Neural cell (in vitro differentiated cells): ENCODE measurements around the gene CEP192. TPM values are rescaled to one million over a fixed set of nuclear protein-coding genes. Genes with fewer than 3 reads are reported as not detected.

Experiments
- H2AFZ ChIP-seq: fragments of 200-600, 300-800 bp; sonication (generic), shearing (Covaris generic); 2 replicates; pipeline ENCODE4 v1.6.0; 2014; ENCODE audit warnings: low read depth, mild to moderate bottlenecking, antibody characterized with exemption, low read length, moderate library complexity
- H3F3A ChIP-seq: fragments of 200-600 bp; shearing (Covaris generic); 2 replicates; pipeline ENCODE4 v1.6.1; 2016; ENCODE audit warnings: mild to moderate bottlenecking, moderate library complexity, mixed read lengths, antibody characterized with exemption, low read length; ENCODE audit not compliant: insufficient read depth, poor library complexity, severe bottlenecking
- H3K27ac ChIP-seq: fragments of 200-600, 300-800 bp; sonication (generic), shearing (Covaris generic); 2 replicates; pipeline ENCODE4 v1.5.1; 2014; ENCODE audit warnings: mild to moderate bottlenecking, low read length, moderate library complexity
- H3K27me3 ChIP-seq: fragments of 300-800, 200-600 bp; sonication (generic), shearing (Covaris generic); 2 replicates; pipeline ENCODE4 v1.6.0; 2014; ENCODE audit warnings: mild to moderate bottlenecking, low read depth, low read length, moderate library complexity; ENCODE audit not compliant: insufficient read depth
- H3K36me3 ChIP-seq: fragments of 300-800, 200-600 bp; sonication (generic), shearing (Covaris generic); 2 replicates; pipeline ENCODE4 v1.5.1; 2014; ENCODE audit warnings: mild to moderate bottlenecking, antibody characterized with exemption, low read length, moderate library complexity; ENCODE audit not compliant: insufficient read depth
- H3K4me2 ChIP-seq: fragments of 300-800, 200-600 bp; sonication (generic), shearing (Covaris generic); 2 replicates; pipeline ENCODE4 v1.6.0; 2014; ENCODE audit warnings: mild to moderate bottlenecking, low read length
- H3K4me3 ChIP-seq: fragments of 300-800, 200-600 bp; sonication (generic), shearing (Covaris generic); 2 replicates; pipeline ENCODE4 v1.5.1; 2014; ENCODE audit warnings: mild to moderate bottlenecking, low read length, moderate library complexity
- H3K79me2 ChIP-seq: fragments of 200-600 bp; shearing (Covaris generic); replicated peaks from 2 replicates; pipeline ENCODE4 v1.6.0; 2014; ENCODE audit warnings: mild to moderate bottlenecking, low read length, moderate library complexity; ENCODE audit not compliant: insufficient read depth
- H3K9ac ChIP-seq: fragments of 300-800, 200-600 bp; sonication (generic), shearing (Covaris generic); 2 replicates; pipeline ENCODE4 v1.6.1; 2016; ENCODE audit warnings: mild to moderate bottlenecking, low read length, mixed read lengths
- H3K9me2 ChIP-seq: fragments of 200-600 bp; shearing (Covaris generic); 2 replicates; pipeline ENCODE4 v1.6.1; 2016; ENCODE audit warnings: mild to moderate bottlenecking, low read length, mixed read lengths; ENCODE audit not compliant: insufficient read depth
- H3K9me3 ChIP-seq: fragments of 200-600, 300-800 bp; sonication (generic), shearing (Covaris generic); 2 replicates; pipeline ENCODE4 v1.6.1; 2016; ENCODE audit warnings: mild to moderate bottlenecking, mixed run types, low read length, moderate library complexity, mixed read lengths
- H4K20me1 ChIP-seq: fragments of 200-600 bp; shearing (Covaris generic); 2 replicates; pipeline ENCODE4 v1.6.1; 2016; ENCODE audit warnings: mild to moderate bottlenecking, mixed run types; ENCODE audit not compliant: insufficient read depth
- EP300 ChIP-seq: fragments of 450-650 bp; conservative IDR thresholded peaks from 2 replicates; pipeline ENCODE4 v1.6.1; 2014; ENCODE audit warnings: antibody characterized with exemption, mild to moderate bottlenecking, moderate library complexity; ENCODE audit not compliant: poor library complexity, severe bottlenecking
- EZH2 ChIP-seq: fragments of 200-600, 300-800 bp; shearing (Covaris generic), sonication (generic); IDR thresholded peaks from 2 replicates; pipeline ENCODE4 v1.6.1; 2014; ENCODE audit warnings: antibody characterized with exemption, low read length, borderline replicate concordance, mild to moderate bottlenecking; ENCODE audit not compliant: insufficient read depth, poor library complexity, severe bottlenecking
- MXI1 ChIP-seq: fragments of 450-650 bp; conservative IDR thresholded peaks from 2 replicates; pipeline ENCODE4 v1.6.1; 2014; ENCODE audit warnings: antibody characterized with exemption, mild to moderate bottlenecking; ENCODE audit not compliant: poor library complexity, severe bottlenecking
- POLR2AphosphoS5 ChIP-seq: IDR thresholded peaks from 2 replicates; pipeline ENCODE4 v1.6.1; 2012
- RAD21 ChIP-seq: fragments of 450-650 bp; conservative IDR thresholded peaks from 2 replicates; pipeline ENCODE4 v1.6.1; 2014; ENCODE audit warnings: antibody characterized with exemption, mild to moderate bottlenecking, moderate library complexity
- SMC3 ChIP-seq: fragments of 450-650 bp; conservative IDR thresholded peaks from 2 replicates; pipeline ENCODE4 v1.6.1; 2014; ENCODE audit warnings: antibody characterized with exemption, mild to moderate bottlenecking, moderate library complexity; ENCODE audit not compliant: poor library complexity
- TAF1 ChIP-seq: IDR thresholded peaks from 2 replicates; pipeline ENCODE4 v1.6.1; 2012; ENCODE audit warnings: low read depth
- polyA plus RNA-seq: library from polyadenylated mRNA; depleted of rRNA; stranded (reverse); fragments of >200 nt; gene quantifications from 2 replicates; pipeline ENCODE4 v1.2.3, GENCODE V29; 2014
- TF ChIP-seq, protein P1 (sequence below): IDR thresholded peaks from 2 replicates; pipeline ENCODE4 v1.6.1; 2012; ENCODE audit warnings: borderline replicate concordance
- TF ChIP-seq, protein P2 (sequence below): fragments of 450-650 bp; IDR thresholded peaks from 2 replicates; pipeline ENCODE4 v1.5.1; 2014; ENCODE audit warnings: antibody characterized with exemption, mild to moderate bottlenecking, moderate library complexity; ENCODE audit not compliant: poor library complexity, severe bottlenecking

The CEP192 gene
- polyA plus RNA-seq, 1 donor from 2014 or later: 28.1 TPM

DNA sequence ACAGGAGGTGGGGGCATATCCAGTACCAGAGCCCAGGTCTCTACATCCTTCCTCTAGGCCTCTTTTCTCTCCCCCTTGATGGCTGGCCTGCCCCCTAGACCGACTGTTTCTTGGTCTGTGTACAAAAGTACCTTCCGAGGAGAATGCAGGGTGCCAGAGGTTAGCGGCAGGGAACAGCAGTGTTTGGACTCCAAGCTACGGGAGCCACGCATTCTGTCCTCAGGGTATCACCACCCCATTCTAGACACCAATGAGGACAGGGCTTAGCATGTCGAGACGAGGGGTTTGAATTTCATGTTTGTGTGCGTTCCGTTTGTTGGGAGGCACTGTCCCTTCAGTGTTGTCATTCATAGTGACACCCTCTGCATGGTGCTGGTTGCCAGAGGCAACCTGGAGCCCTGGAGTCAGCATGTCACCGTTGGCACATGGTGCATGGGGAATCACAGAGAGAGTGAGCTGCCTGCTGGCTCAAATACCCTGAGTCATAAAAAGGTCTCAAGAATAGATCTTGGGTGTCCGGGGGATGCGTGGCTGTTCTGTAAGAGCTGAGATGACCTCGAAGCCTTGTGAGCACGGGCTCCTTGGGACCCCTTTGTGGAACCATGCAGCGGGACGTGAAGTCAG is 170.2 kb downstream of the CEP192 start:
- no peak overlapping the region for H2AFZ ChIP-seq
- no peaks in the 10 kb centered on the region for H4K20me1 ChIP-seq
- no peaks in the 10 kb centered on the region for H3K9me2 ChIP-seq
- H3K4me2 ChIP-seq: no peak overlapping the region
- H3K36me3 ChIP-seq: no peaks in the 10 kb centered on the region
- H3K27ac ChIP-seq: no peak overlapping the region
- H3K9me3 ChIP-seq: no peaks in the 10 kb centered on the region
- no peak overlapping the region for H3K9ac ChIP-seq
- H3K79me2 ChIP-seq: no peaks in the 10 kb centered on the region
- no peak for TF ChIP-seq TAF1
- no peak for TF ChIP-seq EZH2
- TF ChIP-seq RAD21: no peak
- no peak for TF ChIP-seq EP300
- TF ChIP-seq, protein P1, sequence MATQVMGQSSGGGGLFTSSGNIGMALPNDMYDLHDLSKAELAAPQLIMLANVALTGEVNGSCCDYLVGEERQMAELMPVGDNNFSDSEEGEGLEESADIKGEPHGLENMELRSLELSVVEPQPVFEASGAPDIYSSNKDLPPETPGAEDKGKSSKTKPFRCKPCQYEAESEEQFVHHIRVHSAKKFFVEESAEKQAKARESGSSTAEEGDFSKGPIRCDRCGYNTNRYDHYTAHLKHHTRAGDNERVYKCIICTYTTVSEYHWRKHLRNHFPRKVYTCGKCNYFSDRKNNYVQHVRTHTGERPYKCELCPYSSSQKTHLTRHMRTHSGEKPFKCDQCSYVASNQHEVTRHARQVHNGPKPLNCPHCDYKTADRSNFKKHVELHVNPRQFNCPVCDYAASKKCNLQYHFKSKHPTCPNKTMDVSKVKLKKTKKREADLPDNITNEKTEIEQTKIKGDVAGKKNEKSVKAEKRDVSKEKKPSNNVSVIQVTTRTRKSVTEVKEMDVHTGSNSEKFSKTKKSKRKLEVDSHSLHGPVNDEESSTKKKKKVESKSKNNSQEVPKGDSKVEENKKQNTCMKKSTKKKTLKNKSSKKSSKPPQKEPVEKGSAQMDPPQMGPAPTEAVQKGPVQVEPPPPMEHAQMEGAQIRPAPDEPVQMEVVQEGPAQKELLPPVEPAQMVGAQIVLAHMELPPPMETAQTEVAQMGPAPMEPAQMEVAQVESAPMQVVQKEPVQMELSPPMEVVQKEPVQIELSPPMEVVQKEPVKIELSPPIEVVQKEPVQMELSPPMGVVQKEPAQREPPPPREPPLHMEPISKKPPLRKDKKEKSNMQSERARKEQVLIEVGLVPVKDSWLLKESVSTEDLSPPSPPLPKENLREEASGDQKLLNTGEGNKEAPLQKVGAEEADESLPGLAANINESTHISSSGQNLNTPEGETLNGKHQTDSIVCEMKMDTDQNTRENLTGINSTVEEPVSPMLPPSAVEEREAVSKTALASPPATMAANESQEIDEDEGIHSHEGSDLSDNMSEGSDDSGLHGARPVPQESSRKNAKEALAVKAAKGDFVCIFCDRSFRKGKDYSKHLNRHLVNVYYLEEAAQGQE: no peak
- TF ChIP-seq POLR2AphosphoS5: no peak
- TF ChIP-seq MXI1: no peak
- no peak for TF ChIP-seq SMC3
- TF ChIP-seq, protein P2, sequence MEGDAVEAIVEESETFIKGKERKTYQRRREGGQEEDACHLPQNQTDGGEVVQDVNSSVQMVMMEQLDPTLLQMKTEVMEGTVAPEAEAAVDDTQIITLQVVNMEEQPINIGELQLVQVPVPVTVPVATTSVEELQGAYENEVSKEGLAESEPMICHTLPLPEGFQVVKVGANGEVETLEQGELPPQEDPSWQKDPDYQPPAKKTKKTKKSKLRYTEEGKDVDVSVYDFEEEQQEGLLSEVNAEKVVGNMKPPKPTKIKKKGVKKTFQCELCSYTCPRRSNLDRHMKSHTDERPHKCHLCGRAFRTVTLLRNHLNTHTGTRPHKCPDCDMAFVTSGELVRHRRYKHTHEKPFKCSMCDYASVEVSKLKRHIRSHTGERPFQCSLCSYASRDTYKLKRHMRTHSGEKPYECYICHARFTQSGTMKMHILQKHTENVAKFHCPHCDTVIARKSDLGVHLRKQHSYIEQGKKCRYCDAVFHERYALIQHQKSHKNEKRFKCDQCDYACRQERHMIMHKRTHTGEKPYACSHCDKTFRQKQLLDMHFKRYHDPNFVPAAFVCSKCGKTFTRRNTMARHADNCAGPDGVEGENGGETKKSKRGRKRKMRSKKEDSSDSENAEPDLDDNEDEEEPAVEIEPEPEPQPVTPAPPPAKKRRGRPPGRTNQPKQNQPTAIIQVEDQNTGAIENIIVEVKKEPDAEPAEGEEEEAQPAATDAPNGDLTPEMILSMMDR: no peak
- H3F3A ChIP-seq: no peaks in the 10 kb centered on the region
- H3K27me3 ChIP-seq: no peaks in the 10 kb centered on the region
- H3K4me3 ChIP-seq: no peak overlapping the region

DNA sequence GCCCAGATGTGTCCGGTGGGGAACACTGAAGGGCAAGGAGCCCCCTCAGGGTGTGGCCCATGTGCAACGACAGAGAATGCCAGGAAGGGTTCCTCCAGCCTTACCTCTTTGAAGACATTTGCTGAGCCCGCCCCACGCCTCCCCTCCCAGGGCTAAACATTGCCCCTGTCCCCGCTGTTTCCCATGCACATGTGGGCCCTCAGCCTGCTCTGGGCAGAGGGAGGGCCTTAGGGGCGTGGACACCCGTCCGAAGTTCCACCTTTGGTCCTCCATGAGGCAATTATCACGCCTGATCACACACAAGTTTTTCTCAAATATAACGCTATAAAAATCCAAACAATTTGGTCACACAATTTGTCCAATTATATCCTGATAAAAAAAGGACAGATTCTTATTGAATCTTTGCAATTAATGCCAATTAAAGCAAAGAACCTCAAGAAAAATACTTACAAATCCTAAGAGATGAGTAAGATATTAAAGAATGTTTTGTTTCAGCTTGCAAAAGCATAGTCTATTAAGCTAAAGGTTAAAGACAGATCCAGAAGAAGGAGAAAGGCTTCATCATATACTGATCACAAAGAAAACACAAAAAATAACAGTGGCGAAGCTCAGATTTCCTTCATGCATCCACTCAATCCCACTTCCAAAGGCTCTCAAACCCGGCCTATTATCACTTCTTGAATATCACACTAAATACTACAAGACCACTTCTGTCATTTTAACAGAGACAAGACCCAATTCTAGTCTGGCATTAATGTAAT is 172.2 kb downstream of the CEP192 start:
- H3K9me2 ChIP-seq: no peaks in the 10 kb centered on the region
- no peak overlapping the region for H3K27ac ChIP-seq
- no peak overlapping the region for H3K9ac ChIP-seq
- H3K27me3 ChIP-seq: no peaks in the 10 kb centered on the region
- no peaks in the 10 kb centered on the region for H3F3A ChIP-seq
- H2AFZ ChIP-seq: no peak overlapping the region
- H3K4me3 ChIP-seq: no peak overlapping the region
- H3K4me2 ChIP-seq: no peak overlapping the region
- H4K20me1 ChIP-seq: no peaks in the 10 kb centered on the region
- H3K9me3 ChIP-seq: no peaks in the 10 kb centered on the region
- TF ChIP-seq MXI1: no peak
- no peak for TF ChIP-seq RAD21
- TF ChIP-seq, protein P1: no peak
- TF ChIP-seq EP300: no peak
- TF ChIP-seq, protein P2: no peak
- TF ChIP-seq POLR2AphosphoS5: no peak
- no peak for TF ChIP-seq TAF1
- TF ChIP-seq SMC3: no peak
- no peak for TF ChIP-seq EZH2
- no peaks in the 10 kb centered on the region for H3K36me3 ChIP-seq
- H3K79me2 ChIP-seq: no peaks in the 10 kb centered on the region
